ENCODE results near the gene HIBADH.

GRCh38 chr7:27567266-27567665, 95.4 kb downstream of the HIBADH start:
- TF ChIP-seq, protein P1, sequence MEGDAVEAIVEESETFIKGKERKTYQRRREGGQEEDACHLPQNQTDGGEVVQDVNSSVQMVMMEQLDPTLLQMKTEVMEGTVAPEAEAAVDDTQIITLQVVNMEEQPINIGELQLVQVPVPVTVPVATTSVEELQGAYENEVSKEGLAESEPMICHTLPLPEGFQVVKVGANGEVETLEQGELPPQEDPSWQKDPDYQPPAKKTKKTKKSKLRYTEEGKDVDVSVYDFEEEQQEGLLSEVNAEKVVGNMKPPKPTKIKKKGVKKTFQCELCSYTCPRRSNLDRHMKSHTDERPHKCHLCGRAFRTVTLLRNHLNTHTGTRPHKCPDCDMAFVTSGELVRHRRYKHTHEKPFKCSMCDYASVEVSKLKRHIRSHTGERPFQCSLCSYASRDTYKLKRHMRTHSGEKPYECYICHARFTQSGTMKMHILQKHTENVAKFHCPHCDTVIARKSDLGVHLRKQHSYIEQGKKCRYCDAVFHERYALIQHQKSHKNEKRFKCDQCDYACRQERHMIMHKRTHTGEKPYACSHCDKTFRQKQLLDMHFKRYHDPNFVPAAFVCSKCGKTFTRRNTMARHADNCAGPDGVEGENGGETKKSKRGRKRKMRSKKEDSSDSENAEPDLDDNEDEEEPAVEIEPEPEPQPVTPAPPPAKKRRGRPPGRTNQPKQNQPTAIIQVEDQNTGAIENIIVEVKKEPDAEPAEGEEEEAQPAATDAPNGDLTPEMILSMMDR (IDR thresholded peaks at IDR 0.05): no peak
- TF ChIP-seq SIN3A (IDR thresholded peaks at IDR 0.05; ENCODE audit: borderline replicate concordance, insufficient read depth, low read depth, low read length): no peak
- TF ChIP-seq POLR2AphosphoS5 (IDR thresholded peaks at IDR 0.05; ENCODE audit: low read depth, low read length): no peak

Data from Panc1 (cell line).